ENCODE data around the gene PARD6G.

PARD6G gene

GRCh38 chr18:80201739-80202138 lies 45.6 kb downstream of the PARD6G start:
- Histone ChIP-seq H3K9ac (ENCODE audit: low read depth, low read length) (no peak overlapping the region), H3K4me3 (ENCODE audit: low read depth, low read length) (no peak overlapping the region)

GRCh38 chr18:80200932-80201672 lies 46.2 kb downstream of the PARD6G start:
- Histone ChIP-seq H3K27me3 (ENCODE audit: control insufficient read depth, insufficient read depth, low read length) (no peaks in the 10 kb centered on the region), H3K36me3 (ENCODE audit: control insufficient read depth, insufficient read depth, low read length) (no peaks in the 10 kb centered on the region), H3K4me3 (ENCODE audit: low read depth, low read length) (no peak overlapping the region), H3K4me1 (ENCODE audit: control insufficient read depth, insufficient read depth, low read length) (peaks cover 15% of the 10 kb centered on the region), H3K9me3 (ENCODE audit: control insufficient read depth, insufficient read depth, low read length) (no peaks in the 10 kb centered on the region), H3K9ac (ENCODE audit: low read depth, low read length) (no peak overlapping the region)

More at GRCh38 chr18:80201739-80202138, 45.6 kb downstream of the PARD6G start:
- no peaks in the 10 kb centered on the region for H3K9me3 ChIP-seq (ENCODE audit: control insufficient read depth, insufficient read depth, low read length)
- no peaks in the 10 kb centered on the region for H3K27me3 ChIP-seq (ENCODE audit: control insufficient read depth, insufficient read depth, low read length)
- no peaks in the 10 kb centered on the region for H3K36me3 ChIP-seq (ENCODE audit: control insufficient read depth, insufficient read depth, low read length)
- H3K4me1 ChIP-seq (ENCODE audit: control insufficient read depth, insufficient read depth, low read length), result peaks cover 15% of the 10 kb centered on the region

- H3K4me3 ChIP-seq (ENCODE audit: low read depth, low read length), result no peak overlapping the region
- H3K36me3 ChIP-seq (ENCODE audit: control insufficient read depth, insufficient read depth, low read length), result no peaks in the 10 kb centered on the region
- H3K27me3 ChIP-seq (ENCODE audit: control insufficient read depth, insufficient read depth, low read length), result no peaks in the 10 kb centered on the region
- H3K4me1 ChIP-seq (ENCODE audit: control insufficient read depth, insufficient read depth, low read length), result peaks cover 15% of the 10 kb centered on the region
- no peaks in the 10 kb centered on the region for H3K9me3 ChIP-seq (ENCODE audit: control insufficient read depth, insufficient read depth, low read length)
- H3K9ac ChIP-seq (ENCODE audit: low read depth, low read length), result no peak overlapping the region
Measured at GRCh38 chr18:80200171-80200931, 47.0 kb downstream of the PARD6G start.

GRCh38 chr18:80198994-80199748 lies 48.1 kb downstream of the PARD6G start:
- Histone ChIP-seq H3K4me3 (ENCODE audit: low read depth, low read length) (no peak overlapping the region), H3K4me1 (ENCODE audit: control insufficient read depth, insufficient read depth, low read length) (peaks cover 15% of the 10 kb centered on the region), H3K9me3 (ENCODE audit: control insufficient read depth, insufficient read depth, low read length) (no peaks in the 10 kb centered on the region), H3K27me3 (ENCODE audit: control insufficient read depth, insufficient read depth, low read length) (no peaks in the 10 kb centered on the region), H3K9ac (ENCODE audit: low read depth, low read length) (no peak overlapping the region), H3K36me3 (ENCODE audit: control insufficient read depth, insufficient read depth, low read length) (no peaks in the 10 kb centered on the region)

- Histone ChIP-seq H3K9me3 (ENCODE audit: control insufficient read depth, insufficient read depth, low read length) (no peaks in the 10 kb centered on the region), H3K9ac (ENCODE audit: low read depth, low read length) (no peak overlapping the region), H3K4me1 (ENCODE audit: control insufficient read depth, insufficient read depth, low read length) (peaks cover 15% of the 10 kb centered on the region), H3K36me3 (ENCODE audit: control insufficient read depth, insufficient read depth, low read length) (no peaks in the 10 kb centered on the region), H3K4me3 (ENCODE audit: low read depth, low read length) (no peak overlapping the region), H3K27me3 (ENCODE audit: control insufficient read depth, insufficient read depth, low read length) (no peaks in the 10 kb centered on the region)
Measured at GRCh38 chr18:80198391-80198790, 48.9 kb downstream of the PARD6G start.

- no peak overlapping the region for H3K4me3 ChIP-seq (ENCODE audit: low read depth, low read length)
- no peak overlapping the region for H3K9ac ChIP-seq (ENCODE audit: low read depth, low read length)
- no peaks in the 10 kb centered on the region for H3K36me3 ChIP-seq (ENCODE audit: control insufficient read depth, insufficient read depth, low read length)
- peaks cover 15% of the 10 kb centered on the region for H3K4me1 ChIP-seq (ENCODE audit: control insufficient read depth, insufficient read depth, low read length)
- H3K9me3 ChIP-seq (ENCODE audit: control insufficient read depth, insufficient read depth, low read length), result no peaks in the 10 kb centered on the region
- no peaks in the 10 kb centered on the region for H3K27me3 ChIP-seq (ENCODE audit: control insufficient read depth, insufficient read depth, low read length)
Measured at GRCh38 chr18:80197528-80197927, 49.8 kb downstream of the PARD6G start.

- Histone ChIP-seq H3K36me3 (ENCODE audit: control insufficient read depth, insufficient read depth, low read length) (no peaks in the 10 kb centered on the region), H3K27me3 (ENCODE audit: control insufficient read depth, insufficient read depth, low read length) (no peaks in the 10 kb centered on the region), H3K4me3 (ENCODE audit: low read depth, low read length) (no peak overlapping the region), H3K9ac (ENCODE audit: low read depth, low read length) (no peak overlapping the region), H3K4me1 (ENCODE audit: control insufficient read depth, insufficient read depth, low read length) (peaks cover 15% of the 10 kb centered on the region), H3K9me3 (ENCODE audit: control insufficient read depth, insufficient read depth, low read length) (no peaks in the 10 kb centered on the region)
Measured at GRCh38 chr18:80196528-80197320, 50.6 kb downstream of the PARD6G start.

- Histone ChIP-seq H3K4me3 (ENCODE audit: low read depth, low read length) (no peak overlapping the region), H3K4me1 (ENCODE audit: control insufficient read depth, insufficient read depth, low read length) (peaks cover 13% of the 10 kb centered on the region), H3K36me3 (ENCODE audit: control insufficient read depth, insufficient read depth, low read length) (no peaks in the 10 kb centered on the region), H3K9ac (ENCODE audit: low read depth, low read length) (no peak overlapping the region), H3K9me3 (ENCODE audit: control insufficient read depth, insufficient read depth, low read length) (no peaks in the 10 kb centered on the region), H3K27me3 (ENCODE audit: control insufficient read depth, insufficient read depth, low read length) (no peaks in the 10 kb centered on the region)
Measured at GRCh38 chr18:80194874-80195570, 52.3 kb downstream of the PARD6G start.

- H3K9me3 ChIP-seq (ENCODE audit: control insufficient read depth, insufficient read depth, low read length), result no peaks in the 10 kb centered on the region
- H3K36me3 ChIP-seq (ENCODE audit: control insufficient read depth, insufficient read depth, low read length), result no peaks in the 10 kb centered on the region
- H3K4me3 ChIP-seq (ENCODE audit: low read depth, low read length), result no peak overlapping the region
- no peaks in the 10 kb centered on the region for H3K27me3 ChIP-seq (ENCODE audit: control insufficient read depth, insufficient read depth, low read length)
- H3K9ac ChIP-seq (ENCODE audit: low read depth, low read length), result no peak overlapping the region
- H3K4me1 ChIP-seq (ENCODE audit: control insufficient read depth, insufficient read depth, low read length), result peaks cover 13% of the 10 kb centered on the region
Measured at GRCh38 chr18:80193701-80194100, 53.6 kb downstream of the PARD6G start.

GRCh38 chr18:80192653-80193385 lies 54.5 kb downstream of the PARD6G start:
- Histone ChIP-seq H3K27me3 (ENCODE audit: control insufficient read depth, insufficient read depth, low read length) (no peaks in the 10 kb centered on the region), H3K4me3 (ENCODE audit: low read depth, low read length) (no peak overlapping the region), H3K36me3 (ENCODE audit: control insufficient read depth, insufficient read depth, low read length) (no peaks in the 10 kb centered on the region)

More at GRCh38 chr18:80192653-80193385, 54.5 kb downstream of the PARD6G start:
- H3K9ac ChIP-seq (ENCODE audit: low read depth, low read length), result no peak overlapping the region
- H3K9me3 ChIP-seq (ENCODE audit: control insufficient read depth, insufficient read depth, low read length), result no peaks in the 10 kb centered on the region
- peaks cover 11% of the 10 kb centered on the region for H3K4me1 ChIP-seq (ENCODE audit: control insufficient read depth, insufficient read depth, low read length)
